Heart left ventricle (tissue), 13 donors: ENCODE data around the gene PCARE.

Experiments
- POLR2A ChIP-seq, 2 donors: fragments of 450-650 bp; IDR thresholded peaks; one replicate each; pipeline ENCODE4 v1.6.1; 2017; ENCODE audit warnings: antibody characterized with exemption in 2 of 2, mild to moderate bottlenecking in 2 of 2, moderate library complexity in 2 of 2
- TF ChIP-seq, protein P1 (sequence below), 12 donors: fragments of 200-600 bp; sonication (generic) in 4 of 12; IDR thresholded peaks; one replicate each; pipeline versions ENCODE4 v1.5.0 to v1.8.0; 2018 to 2022; ENCODE audit warnings: antibody characterized with exemption in 12 of 12, mild to moderate bottlenecking in 5 of 12
- donor health status: ischemic (EF 13 %, LVEDD 7.1; RV severe dilation, severe dysfunction).
- donor health status: DM: no; HTN: yes; CAD: no.
- donor health status: DM: no; HTN: no; CAD: no.
- donor health status: ischemic (EF 25% LVEDD 6.9; RV normal size, moderate dysfunction).
- donor health status: ischemic (EF 25% LVEDD 5.7; RV mildly dilated, moderate dysfunction).
- donor health status: ischemic (EF 35%, LVEDD 5.7; RV mildly dilated, moderate dysfunction).
- donor health status: nonischemic (EF 11% LVEDD 7.7; RV severe dilation, severe dysfunction).
- donor health status: DM: yes; HTN: yes; CAD: no.
- donor health status: PGD.
- donor health status: ischemic (EF 29% LVEDD 5.4; RV normal size, mild dysfunction).
- donor health status: nonischemic (EF 23%, LVEDD 6.1; RV moderate dilation, normal function).

DNA sequence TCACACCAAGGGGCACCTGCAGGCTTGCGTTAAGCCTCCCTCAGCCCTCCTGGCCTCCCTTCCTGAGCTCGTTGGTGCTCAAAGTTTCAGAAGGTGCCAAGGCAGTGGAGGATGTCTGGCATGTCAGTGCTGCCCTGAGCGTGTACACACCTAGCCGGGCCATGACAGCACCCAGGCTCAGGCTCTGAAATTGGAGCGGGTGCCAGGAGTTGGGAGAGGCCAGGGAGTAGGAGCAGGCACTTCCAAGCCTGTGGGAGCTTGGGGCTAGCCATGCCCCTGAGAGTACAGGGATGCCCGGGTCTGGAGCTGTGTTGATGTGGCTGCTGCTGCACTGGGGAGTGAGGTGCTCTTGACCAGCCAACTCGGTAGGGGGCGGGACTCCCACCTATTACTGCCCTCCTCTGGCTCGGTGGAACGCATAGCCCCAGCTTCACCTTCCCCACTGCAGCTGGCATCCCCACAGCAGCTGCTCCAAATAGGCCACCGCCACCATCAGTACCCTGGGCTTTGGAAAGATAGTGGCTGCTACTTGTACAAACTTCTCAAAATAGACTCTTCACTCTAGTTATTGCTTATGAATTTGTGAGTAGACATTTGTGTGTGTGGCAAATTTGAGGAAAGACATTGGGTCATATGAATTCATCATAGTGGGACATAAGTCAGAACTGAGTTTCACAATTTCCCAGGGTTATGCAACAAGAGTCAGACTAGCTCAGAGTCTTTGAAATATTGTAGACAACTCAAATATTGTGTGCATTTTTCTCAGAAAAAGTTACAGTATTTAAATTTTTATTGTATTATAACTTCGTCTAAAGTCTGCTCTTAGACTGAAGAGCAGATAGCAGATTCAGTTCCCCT lies 6.8 kb upstream of the PCARE start:
- TF ChIP-seq, protein P1, sequence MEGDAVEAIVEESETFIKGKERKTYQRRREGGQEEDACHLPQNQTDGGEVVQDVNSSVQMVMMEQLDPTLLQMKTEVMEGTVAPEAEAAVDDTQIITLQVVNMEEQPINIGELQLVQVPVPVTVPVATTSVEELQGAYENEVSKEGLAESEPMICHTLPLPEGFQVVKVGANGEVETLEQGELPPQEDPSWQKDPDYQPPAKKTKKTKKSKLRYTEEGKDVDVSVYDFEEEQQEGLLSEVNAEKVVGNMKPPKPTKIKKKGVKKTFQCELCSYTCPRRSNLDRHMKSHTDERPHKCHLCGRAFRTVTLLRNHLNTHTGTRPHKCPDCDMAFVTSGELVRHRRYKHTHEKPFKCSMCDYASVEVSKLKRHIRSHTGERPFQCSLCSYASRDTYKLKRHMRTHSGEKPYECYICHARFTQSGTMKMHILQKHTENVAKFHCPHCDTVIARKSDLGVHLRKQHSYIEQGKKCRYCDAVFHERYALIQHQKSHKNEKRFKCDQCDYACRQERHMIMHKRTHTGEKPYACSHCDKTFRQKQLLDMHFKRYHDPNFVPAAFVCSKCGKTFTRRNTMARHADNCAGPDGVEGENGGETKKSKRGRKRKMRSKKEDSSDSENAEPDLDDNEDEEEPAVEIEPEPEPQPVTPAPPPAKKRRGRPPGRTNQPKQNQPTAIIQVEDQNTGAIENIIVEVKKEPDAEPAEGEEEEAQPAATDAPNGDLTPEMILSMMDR (IDR thresholded peaks at IDR 0.05), result no peak
- TF ChIP-seq POLR2A (IDR thresholded peaks at IDR 0.05), result no peak
